ENCODE data around the gene SUSD5. TPM values are rescaled to one million over a fixed set of nuclear protein-coding genes. Genes with fewer than 3 reads are reported as not detected.
"Not testable (repeated sequence)": the region's sequence is repeated elsewhere in the genome, so short reads cannot be mapped to it uniquely, and the experiment has no call there.

Gene SUSD5
- total and polyA plus RNA-seq, 3 donors from 2014 or later: 4.9 to 7.7 (median 5.6) TPM

- Histone ChIP-seq H3K4me3 (no peak overlapping the region), H3K9me3 (no peaks in the 10 kb centered on the region), H3K27ac (no peak overlapping the region), H3K4me1 (no peaks in the 10 kb centered on the region), H3K27me3 (no peaks in the 10 kb centered on the region), H3K36me3 (ENCODE audit: low read depth, missing control alignments) (no peaks in the 10 kb centered on the region)
- 91 to 96% methylated on average over 3 of the region's 3 CpGs for WGBS, 2 donors
- intact Hi-C loops (cut with DNase I; ENCODE audit: low total_unique reads): no loop called here
- DNase-seq: no peak
- no peak for TF ChIP-seq CTCF (IDR thresholded peaks at IDR 0.05)
- no peak for TF ChIP-seq POLR2A (IDR thresholded peaks at IDR 0.05)
These were observed 31.3 kb downstream of the SUSD5 start for GRCh38 chr3:33187368-33187634.

GRCh38 chr3:33186524-33187367 is 31.9 kb downstream of the SUSD5 start:
- intact Hi-C loops (cut with DNase I; ENCODE audit: low total_unique reads): no loop called here
- WGBS, 2 donors: 95 to 96% methylated on average over 13 of the region's 13 CpGs

GRCh38 chr3:33184863-33185262 is 33.7 kb downstream of the SUSD5 start:
- no peaks in the 10 kb centered on the region for H3K9me3 ChIP-seq
- no peaks in the 10 kb centered on the region for H3K27me3 ChIP-seq
- H3K4me1 ChIP-seq: no peaks in the 10 kb centered on the region
- no peaks in the 10 kb centered on the region for H3K36me3 ChIP-seq (ENCODE audit: low read depth, missing control alignments)
- TF ChIP-seq CTCF (IDR thresholded peaks at IDR 0.05) (no peak), POLR2A (IDR thresholded peaks at IDR 0.05) (no peak)
- WGBS, 2 donors: 64 to 68% methylated on average over 2 of the region's 2 CpGs
- no peak overlapping the region for H3K4me3 ChIP-seq
- no peak for DNase-seq
- intact Hi-C loops (cut with DNase I; ENCODE audit: low total_unique reads): no loop called here
- H3K27ac ChIP-seq: no peak overlapping the region

More at GRCh38 chr3:33186524-33187367, 31.9 kb downstream of the SUSD5 start:
- Histone ChIP-seq H3K36me3 (ENCODE audit: low read depth, missing control alignments) (no peaks in the 10 kb centered on the region), H3K27ac (no peak overlapping the region), H3K27me3 (no peaks in the 10 kb centered on the region), H3K4me1 (no peaks in the 10 kb centered on the region), H3K9me3 (no peaks in the 10 kb centered on the region), H3K4me3 (no peak overlapping the region)
- TF ChIP-seq POLR2A (IDR thresholded peaks at IDR 0.05) (no peak), CTCF (IDR thresholded peaks at IDR 0.05) (no peak)
- no peak for DNase-seq

GRCh38 chr3:33181641-33182040 is 37.0 kb downstream of the SUSD5 start:
- intact Hi-C loops (cut with DNase I; ENCODE audit: low total_unique reads); H3K4me3 ChIP-seq; H3K36me3 ChIP-seq (ENCODE audit: low read depth, missing control alignments); H3K27ac ChIP-seq; DNase-seq; H3K9me3 ChIP-seq; H3K27me3 ChIP-seq; H3K4me1 ChIP-seq: not testable (repeated sequence)
- 96 to 97% methylated on average over 1 of the region's 1 CpG for WGBS, 2 donors

- TF ChIP-seq POLR2A (IDR thresholded peaks at IDR 0.05) (no peak), CTCF (IDR thresholded peaks at IDR 0.05) (no peak)
- no peaks in the 10 kb centered on the region for H3K4me1 ChIP-seq
- H3K36me3 ChIP-seq (ENCODE audit: low read depth, missing control alignments): no peaks in the 10 kb centered on the region
- no peak overlapping the region for H3K4me3 ChIP-seq
- H3K27ac ChIP-seq: no peak overlapping the region
- H3K9me3 ChIP-seq: no peaks in the 10 kb centered on the region
- no peaks in the 10 kb centered on the region for H3K27me3 ChIP-seq
- DNase-seq: no peak
- 84 to 94% methylated on average over 5 of the region's 5 CpGs for WGBS, 2 donors
- intact Hi-C loops (cut with DNase I; ENCODE audit: low total_unique reads): no loop called here
These were observed 37.4 kb downstream of the SUSD5 start for GRCh38 chr3:33181229-33181628.
